AG08396 (cell line): ENCODE data around the gene SLC48A1.

Experiments used
- DNase-seq: peaks from one replicate; pipeline ENCODE4 v3.0.0; 2012; ENCODE audit warnings: low spot score, mixed read lengths

The SLC48A1 gene

DNA sequence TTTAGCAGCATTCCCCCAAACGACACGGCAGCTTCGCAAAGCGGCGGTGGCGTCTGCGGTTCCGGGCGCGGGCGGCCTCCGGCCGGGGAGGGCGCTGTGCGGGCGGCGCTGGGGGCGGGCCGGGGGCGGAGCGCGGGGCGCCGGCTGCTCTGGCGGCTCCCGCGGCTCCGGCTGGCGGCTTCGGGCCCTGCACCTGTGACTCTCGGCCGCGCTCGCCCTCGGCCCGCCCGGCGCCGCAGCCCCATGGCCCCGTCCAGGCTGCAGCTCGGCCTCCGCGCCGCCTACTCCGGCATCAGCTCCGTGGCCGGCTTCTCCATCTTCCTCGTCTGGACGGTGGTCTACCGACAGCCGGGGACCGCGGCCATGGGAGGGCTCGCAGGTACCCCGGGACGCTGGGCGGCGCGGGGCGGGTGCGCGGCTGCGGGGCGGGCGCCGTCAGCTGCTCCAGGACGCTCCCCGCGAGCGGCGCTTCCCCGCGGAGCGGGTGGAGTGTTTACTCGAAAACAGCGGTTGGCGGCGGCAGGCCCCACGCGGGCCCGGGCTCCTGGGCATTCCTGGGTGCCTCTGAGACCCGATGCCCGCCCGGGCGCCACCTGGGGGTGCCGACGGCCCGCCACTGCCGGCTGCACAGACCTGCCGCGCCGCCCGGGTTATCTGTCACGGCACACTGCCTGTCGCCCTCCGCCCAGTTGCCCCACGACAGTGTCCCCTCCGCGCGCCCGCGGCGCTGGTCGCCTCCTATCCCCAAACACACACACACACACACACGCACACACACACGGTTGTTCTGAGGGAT lies at the start of gene SLC48A1:
Gene SLC48A1, plus strand, starts transcription at position 177 of the 796 bp plus-strand sequence. Its CDS starts 67 bp downstream, at position 244.
- DNase-seq = peak; percentile 96

DNA sequence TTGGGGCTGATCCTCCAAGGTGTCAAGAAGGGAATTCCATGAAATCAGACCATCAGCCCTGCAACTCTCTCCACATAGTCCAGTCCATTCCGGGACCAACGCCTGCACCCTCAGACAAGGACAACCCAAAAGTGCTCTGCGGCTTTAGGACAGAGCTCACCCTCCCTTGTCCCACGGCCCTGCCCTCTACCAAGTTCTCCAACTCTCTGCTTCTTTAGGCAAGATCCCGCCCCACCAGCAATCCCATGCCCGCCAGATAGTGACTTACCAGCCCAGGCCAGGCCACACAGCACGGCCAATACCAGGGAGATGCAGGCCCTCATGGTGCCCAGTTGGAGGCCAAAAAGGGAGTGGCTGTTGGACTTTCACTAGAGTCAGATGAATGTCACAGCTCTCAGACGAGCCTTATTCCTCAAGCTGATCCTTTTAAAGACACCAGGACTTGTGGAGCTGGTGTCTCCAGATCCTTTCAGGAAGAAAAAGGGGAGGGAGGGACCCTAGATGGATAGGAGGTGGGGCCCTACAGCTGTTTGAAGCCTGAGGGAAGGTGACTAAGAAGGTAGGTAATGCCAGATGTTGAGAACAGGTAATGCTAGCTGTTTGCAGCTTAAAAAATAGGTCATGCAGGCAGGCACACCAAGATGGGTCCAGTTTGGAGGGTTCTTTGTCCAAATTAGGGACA lies 47.8 kb upstream of the SLC48A1 start, which contains the start of gene ENDOU:
Gene ENDOU, minus strand, starts transcription at position 400 of the 682 bp plus-strand sequence. Its CDS starts 77 bp downstream, at position 323.
- no peak for DNase-seq

DNA sequence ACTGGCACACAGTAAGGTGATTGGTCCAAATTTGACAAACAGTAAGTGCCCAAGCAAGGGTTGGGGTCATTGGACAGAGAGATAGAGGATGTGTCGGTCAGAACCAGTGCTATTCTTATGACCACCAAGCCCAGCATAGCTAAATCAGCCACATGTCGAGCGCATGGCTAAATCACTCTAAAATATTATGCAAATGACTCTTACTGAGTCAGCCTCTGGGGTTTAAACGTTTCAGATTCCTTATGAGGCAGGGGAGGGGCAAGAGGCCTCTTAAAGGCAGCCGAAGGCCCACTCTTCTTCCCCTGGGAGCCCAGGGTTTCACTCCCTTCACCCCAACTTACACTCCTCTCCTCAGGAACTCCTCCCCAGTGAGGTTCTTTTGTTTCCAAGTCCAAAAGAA lies 47.1 kb upstream of the SLC48A1 start:
- peak; percentile 72 for DNase-seq

DNA sequence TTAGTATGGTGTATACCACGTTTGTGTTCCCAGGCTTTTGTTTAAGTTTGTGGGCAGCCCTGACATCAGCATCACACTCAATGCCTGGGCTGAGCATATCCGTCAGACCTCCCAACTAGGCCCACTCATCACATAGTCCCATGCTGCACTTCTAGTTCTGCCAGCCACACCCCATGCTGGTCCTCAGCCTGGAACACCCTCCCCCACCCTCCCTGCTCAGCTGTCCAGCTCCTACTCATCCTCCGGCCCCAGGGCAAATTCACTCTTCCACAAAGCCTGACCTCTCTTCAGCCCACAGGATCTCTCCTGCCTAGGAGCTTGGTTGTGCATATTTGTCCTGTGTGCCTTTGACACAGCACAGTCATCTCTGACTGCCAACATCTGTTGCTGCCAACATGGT lies 43.8 kb upstream of the SLC48A1 start:
- DNase-seq = peak; percentile 43

DNA sequence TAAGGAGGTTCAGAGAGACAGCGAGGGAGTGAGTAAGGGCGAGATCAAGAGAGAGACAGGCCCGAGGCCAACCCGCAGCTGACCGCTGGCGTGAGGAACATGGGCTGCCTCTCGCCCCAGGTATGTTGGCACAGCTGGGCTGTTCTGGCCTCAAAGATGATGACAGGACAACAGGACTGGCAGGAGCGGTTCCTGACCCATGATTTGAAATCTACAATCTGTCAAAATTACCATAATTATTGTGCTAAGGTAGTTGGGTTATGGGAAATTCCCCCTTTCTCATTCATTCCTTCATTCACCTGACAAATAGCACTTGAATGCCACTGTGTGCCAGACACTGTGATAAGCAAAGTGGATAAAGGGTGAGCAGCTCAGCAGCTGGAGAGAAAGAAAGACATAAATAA lies 42.7 kb upstream of the SLC48A1 start:
- DNase-seq = peak; percentile 50

DNA sequence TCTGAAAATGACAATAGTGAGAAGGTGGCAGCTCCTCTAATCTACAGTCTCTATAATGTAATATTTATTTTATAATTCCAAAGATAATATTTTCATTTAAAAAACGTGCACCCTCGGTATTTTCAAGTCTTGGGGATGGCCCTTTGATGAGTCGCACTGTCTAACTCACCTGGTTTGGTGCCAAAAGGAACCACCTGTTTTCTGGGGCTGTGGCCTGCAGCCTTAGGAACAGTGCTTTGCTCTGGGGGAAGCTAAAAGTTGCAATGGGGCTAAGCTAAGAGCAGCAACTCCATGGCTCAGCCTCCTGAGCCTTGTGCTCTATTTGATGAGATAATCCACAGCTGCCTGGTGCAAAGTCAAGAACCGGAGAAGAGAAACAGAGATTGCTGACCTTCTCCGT lies 41.3 kb upstream of the SLC48A1 start:
- no peak for DNase-seq

DNA sequence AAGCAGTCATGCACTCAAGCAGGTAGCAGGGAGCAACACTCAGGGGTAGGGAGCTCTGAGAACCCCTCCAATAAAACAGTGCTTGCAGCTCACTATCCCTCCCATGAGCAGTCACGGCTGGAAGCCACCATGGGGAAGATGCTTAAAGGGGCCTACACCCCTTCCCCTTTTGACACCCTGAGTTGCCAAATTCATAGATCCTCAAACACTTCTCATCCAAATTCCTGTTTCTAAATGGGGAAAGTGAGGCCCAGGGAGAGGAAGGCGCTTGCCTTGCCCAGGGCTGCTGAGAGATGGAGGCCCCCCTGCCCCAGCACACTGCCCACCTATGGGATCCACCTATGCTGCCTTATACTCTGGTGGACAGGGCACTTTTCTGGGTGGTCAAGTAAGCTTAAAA lies 40.5 kb upstream of the SLC48A1 start:
- DNase-seq = no peak

DNA sequence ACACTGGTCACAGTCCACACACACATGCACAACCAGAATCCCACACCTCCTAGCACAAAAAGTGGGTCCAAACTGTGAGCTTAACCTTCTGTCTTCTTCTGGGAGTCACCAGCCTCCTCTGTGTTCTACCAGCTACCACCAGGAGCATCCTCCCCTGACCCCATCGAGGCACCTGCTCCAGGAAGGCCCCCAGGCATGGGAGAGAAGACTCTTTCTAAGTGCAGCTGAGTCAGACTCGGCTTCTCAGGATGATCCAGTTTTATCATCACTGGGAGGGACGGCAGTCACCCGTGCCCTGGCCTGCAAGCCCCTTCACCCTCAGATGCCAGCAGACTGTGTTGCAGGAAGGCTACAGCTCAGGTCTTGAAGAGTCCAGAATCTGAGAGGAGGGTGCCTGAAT lies 39.9 kb upstream of the SLC48A1 start:
- DNase-seq = no peak

DNA sequence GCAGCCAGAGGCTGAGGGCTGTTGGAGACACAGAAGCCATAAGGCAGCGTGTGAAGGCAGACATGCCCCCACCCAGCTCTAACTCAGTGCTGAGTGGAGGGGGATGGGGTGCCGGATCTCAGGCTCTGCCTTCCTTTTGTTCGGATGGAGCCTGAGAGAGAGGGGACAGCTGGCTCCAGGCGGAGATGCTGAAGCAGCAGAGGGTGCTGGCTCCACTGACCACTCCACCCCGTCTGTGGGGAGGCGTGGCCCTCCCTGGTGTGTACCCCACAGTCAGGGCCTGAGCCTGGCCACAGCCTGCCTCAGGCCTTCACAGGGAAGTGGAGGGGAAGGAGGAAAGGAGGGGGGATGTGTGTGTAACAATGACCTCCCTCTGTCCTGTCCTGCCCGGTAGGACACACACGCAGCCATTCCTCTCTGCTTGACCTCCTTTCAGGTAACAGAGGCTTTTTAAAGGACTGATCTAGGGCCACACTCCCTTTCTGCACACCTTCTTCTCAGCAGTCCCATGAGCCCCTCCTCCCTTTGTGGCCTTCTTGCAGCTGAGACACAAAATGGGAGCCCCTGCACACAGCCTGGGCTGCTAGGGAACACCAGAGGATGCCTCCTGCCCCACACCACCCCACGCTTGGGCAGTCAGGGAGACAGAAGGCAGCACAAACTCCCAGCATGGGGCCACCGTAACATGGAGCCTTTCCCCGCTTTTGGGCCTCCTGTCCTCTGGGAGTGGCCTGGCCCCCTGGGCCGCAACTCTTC lies 38.1 kb upstream of the SLC48A1 start:
- no peak for DNase-seq

DNA sequence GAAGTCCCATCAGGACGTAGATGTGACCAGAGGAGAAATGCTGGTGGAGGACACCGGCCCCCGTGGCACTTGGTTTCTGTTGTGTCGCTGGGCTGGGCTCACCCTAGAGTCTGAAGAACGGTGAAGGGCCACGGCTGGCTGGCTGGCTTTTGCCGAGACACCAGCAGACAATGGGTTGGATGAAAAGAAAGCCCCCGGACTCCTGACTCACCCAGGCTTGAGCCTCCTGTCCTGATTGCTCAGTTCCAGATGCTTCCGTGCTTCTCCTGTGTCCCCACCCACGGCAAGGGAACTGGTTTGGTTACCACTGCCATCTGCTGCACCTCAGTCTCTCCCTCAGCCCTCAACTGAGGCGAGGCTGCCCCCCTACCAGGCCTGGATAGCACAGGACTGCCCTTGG lies 37.4 kb upstream of the SLC48A1 start:
- DNase-seq = no peak

DNA sequence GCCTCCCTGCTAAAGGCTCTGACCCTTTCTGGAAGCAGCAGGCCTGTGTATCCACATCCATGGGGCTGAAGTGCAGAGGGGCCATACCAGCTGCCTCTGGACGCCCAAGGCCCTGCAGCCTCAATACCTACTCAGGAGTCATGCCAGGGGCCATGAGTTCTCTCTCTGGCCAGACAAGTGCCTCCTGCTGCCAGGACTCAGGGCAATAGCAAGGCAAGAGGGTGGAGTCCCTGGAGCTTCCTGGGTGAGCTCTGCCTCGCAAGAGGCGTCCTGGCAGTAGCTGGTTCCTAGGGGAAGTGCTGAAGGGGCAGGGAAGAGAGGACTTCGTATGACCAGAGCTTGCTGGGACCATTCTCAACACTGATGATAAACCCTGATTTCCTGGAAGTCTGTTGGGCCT lies 36.8 kb upstream of the SLC48A1 start:
- no peak for DNase-seq

DNA sequence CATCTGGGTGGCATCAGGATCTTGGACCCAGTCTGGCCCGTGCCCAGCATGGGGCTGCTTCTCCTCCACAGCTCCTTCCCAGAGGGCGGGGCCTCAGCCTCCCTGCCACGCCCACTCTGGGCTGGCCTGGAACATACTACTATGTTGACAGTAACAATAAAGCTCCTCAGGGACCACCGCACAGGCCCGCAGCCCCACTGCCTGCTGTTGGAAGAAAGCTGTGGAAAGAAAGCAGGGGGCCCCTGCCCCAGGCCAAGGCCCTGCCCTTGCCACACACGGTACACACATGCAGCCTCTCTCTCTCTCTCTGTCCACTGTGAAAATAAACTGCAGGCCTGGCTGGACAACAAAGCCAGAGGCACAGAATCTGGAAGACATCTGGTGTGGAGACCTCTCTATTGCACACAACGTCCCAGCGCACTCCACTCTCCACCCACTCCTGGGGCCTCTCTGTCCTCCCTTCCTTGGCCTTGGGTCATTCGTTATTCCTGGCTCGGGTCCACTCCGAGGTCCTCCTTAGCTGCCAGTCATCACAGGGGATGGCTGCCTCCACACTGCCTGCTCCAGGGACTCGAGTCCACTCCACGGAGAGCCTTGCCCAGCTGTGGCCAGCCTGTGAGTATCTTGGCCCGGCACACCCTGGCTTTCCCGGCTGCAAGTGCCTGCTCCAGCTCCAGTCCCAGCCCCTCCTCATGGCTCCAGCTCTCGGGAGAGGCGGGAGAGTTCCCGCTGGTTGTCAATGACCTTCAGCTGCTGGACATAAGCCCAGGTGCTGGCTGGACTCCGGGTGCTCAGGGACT lies 36.0 kb upstream of the SLC48A1 start:
- peak; percentile 78 for DNase-seq

DNA sequence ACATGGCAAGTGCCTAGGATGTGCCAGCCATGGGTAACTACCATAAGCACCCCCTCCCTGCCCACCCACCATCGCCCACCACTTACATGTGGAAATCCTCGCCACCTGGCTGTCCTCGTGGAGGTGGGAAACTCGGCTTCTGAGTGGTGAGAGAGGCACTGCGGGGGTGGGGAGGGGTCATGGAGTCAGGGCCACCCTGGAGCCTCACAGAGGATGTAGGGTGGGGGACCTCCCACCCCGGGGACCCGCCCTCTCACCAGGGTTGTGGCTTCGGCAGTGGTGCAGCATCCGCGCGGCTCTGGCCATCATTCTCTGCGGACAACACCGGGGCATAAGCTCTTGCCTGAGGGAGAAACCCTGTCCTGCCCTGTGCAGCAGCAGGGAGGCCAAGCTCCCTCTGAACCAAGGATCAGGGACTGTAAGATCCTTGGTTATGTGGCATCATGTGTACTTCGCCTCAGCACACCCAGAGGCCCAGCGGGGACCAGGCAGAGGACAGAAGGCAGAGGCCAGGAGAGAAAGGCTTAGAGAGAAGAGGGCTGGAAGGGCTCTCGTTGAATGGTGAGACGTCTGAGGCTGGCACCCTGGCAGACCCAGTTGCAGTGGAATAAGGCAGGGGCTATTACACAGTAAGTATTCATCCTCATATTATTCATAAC lies 35.0 kb upstream of the SLC48A1 start:
- no peak for DNase-seq

DNA sequence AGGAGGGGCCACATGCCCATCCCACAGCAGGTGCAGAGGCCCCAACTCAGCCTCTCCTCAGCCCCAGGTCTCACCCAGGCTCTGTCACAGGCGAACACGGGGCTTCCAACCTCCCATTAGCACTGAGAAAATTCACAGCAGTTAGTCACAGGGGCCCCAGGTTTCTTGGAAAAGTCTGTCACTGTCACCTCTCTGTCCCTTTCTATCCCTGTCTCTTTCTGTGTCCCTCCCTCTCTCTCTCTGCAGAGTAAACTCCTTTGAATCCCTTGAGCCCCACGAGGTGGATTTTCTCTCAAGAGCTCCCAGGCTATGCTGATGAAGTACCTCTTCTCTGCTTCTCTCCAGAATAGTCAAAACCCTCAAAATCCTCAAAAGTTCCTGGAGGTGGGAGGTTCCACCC lies 33.7 kb upstream of the SLC48A1 start:
- no peak for DNase-seq

DNA sequence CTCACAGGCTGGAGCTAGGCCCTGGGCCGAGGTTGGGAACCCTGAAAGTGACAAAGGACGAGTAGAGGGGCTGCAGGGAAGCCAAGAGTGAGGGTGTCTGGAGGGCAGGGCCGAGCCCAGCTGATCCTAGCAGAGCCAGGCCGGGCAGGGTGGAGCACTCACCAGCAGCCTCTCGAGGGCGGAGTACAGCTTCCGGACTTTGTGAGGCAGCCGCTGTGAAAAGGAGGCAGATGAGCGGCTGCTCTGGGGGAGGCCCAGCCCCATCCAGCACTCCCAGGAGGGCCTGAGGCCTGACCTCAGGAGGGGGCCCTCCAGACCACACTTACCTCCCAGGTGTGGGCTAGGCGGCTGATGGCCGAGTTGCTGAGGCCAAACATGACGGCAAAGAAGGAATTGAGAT lies 33.1 kb upstream of the SLC48A1 start:
- DNase-seq = no peak

DNA sequence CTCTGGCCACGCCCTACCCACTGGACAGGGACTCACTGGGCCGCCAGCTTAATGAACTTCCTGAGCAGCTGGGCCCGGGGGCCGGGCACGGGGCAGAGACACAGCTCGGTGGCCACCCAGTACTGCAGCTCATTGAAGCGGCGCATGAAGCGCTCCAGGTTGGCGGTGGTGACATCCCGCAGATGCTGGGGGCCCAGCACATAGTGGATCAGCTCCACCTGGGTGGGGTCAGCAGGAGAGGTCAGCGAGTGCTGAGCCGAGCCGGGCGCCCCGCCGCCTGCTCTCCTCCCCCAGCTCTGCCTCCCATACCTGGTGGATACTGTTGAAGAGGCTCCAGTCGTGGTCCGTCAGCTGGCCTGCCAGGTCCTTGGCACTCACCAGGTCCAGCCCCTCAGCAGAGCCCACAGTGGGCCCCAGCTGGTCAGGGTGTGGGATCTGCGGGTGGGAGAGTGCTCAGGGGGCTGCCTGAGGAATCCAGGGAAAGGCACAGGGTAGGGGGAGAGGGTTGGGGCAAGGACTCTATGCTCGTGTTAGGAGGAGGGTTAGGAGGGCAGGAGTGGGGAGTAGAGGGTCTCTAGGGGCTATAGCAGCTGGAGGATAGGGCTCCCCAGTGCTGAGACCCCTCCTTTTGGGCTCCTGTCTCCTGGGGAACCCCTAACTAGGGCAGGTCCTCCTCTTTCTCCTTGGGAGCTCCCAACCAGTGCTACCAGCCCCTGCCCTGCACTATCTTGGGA lies 32.3 kb upstream of the SLC48A1 start:
- DNase-seq = no peak

DNA sequence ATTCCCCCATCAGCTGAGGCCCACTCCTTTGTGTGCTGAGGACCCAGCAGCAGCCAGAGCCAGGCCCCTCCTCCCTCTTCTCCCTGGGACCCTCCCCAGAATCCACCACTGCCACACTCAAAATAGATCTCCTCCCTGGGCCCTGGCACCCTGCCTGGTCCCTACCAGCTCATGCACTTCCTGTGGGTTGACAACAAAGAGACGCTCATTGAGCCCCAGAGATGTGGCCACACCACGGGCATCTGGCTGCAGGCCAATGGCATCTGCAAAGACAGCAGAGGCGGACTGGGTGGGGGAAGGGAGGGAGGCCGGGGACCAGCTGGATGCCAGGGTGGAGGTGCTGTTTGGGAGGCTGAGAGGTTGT lies 31.7 kb upstream of the SLC48A1 start:
- no peak for DNase-seq

DNA sequence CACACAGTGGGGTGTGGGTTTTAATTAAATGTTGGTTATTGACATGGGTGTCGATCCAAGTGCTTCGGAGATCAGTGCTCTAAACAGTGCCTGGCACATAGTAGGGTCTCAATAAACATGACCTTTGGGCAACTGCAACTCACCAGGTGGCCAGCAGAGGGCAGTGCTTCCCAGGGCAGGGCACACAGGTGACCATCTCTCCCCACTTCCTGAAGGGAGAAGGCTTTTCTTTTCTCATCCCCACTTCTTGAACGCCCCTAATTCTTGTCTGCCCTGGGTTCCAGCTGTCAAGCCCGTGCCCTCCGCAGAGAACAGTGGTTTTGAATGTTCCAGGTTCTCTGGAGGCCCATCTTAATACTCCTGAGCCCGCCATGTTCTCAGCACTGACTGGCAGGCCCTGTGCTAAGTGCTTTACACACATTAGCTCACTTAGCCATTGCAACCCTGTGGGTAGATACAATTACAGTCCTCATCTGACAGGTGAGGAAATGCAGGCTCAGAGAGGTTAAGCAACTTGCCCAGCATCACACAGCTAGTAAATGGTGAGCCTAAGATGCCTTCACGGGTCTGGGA lies 30.7 kb upstream of the SLC48A1 start:
- DNase-seq = peak; percentile 54

DNA sequence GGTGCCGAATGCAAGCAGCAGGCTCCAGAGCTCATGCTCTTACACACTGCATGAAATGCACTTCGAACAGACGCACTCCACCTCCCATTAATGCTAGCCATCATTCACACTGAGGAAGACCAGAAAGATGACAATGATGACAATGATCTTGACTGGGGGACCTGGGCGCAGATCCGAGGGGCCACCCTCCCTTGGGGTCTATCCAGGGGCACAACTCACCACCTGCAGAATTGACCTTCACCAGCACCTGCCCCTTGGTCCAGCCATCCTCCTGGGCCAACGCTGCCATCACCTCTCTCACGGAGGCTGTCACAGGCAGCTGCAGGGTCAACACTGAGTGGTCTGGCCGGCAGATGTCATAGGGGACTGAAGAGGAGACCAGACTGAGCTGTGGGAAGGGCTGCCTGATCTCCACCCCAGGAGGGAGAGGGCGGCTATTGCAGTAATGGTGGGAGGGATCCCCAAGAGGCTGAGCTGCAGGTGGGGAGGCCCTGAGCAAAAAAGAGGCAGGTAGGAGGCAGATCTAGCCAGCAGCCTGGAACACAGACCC lies 29.7 kb upstream of the SLC48A1 start:
- DNase-seq = no peak

DNA sequence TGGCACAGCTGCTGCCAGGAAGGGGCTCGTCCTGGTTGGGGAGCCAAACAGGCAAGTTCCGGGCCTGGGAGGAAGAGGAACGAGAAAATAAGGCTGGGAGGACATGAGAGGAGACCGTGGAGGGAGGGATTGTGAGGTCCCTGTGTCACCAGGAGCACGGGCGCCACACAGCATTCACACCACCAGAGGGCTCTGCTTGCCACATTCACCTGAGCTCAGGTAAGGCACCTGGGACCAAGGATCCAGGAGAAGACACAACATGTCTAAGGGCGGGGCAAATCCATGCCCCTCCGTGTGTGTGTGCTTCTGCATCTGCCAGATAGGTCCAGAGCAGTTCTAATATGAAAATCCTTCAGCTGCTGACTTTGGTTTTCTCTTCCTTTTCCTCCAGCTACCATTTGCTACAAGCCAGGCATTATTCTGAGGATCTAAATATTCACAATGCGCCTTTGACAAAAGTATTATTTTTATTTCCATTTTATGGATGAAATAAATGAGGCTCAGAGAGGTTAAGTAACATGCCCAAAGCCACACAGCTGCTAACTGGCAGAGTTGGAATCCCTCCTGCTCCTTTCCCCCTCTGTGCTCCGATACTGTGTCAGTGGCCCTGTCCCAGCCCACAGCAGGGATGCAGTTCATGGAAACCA lies 28.9 kb upstream of the SLC48A1 start:
- DNase-seq = no peak
